NCI-H82 treated with DMSO at 0.1 percent for 48 hours (cell line): ENCODE results near the gene PHF5A.
A peak's percentile ranks its signal among the peaks of the same experiment; 100 is the strongest.
"Not testable (repeated sequence)": the region's sequence is repeated elsewhere in the genome, so short reads cannot be mapped to it uniquely, and the experiment has no call there.

Source experiments
- DNase-seq: peaks from one replicate; lab custom pipeline; 2025; ENCODE audit not compliant: unreplicated experiment; lab: John Stamatoyannopoulos, UW

The PHF5A gene

GRCh38 chr22:41488076-41488475, 19.6 kb upstream of the PHF5A start:
- no peak for DNase-seq

- peak; percentile 75 for DNase-seq
Observed at GRCh38 chr22:41487037-41487935, 18.8 kb upstream of the PHF5A start.

DNA sequence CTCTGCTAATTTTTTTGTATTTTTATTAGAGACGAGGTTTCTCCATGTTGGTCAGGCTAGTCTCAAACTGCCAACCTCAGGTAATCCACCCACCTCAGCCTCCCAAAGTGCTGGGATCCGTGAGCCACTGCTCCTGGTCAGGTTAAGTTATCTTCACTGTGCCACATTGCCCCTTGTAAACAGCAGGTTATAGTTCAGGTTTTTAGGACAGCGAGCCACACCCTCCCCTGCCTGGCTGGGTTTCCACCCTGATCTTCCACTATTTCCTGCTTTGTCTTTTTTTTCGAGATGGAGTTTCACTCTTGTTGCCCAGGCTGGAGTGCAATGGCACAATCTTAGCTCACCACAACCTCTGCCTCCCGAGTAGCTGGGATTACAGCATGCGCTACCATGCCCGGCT, 16.5 kb upstream of the PHF5A start:
- DNase-seq, result no peak

DNA sequence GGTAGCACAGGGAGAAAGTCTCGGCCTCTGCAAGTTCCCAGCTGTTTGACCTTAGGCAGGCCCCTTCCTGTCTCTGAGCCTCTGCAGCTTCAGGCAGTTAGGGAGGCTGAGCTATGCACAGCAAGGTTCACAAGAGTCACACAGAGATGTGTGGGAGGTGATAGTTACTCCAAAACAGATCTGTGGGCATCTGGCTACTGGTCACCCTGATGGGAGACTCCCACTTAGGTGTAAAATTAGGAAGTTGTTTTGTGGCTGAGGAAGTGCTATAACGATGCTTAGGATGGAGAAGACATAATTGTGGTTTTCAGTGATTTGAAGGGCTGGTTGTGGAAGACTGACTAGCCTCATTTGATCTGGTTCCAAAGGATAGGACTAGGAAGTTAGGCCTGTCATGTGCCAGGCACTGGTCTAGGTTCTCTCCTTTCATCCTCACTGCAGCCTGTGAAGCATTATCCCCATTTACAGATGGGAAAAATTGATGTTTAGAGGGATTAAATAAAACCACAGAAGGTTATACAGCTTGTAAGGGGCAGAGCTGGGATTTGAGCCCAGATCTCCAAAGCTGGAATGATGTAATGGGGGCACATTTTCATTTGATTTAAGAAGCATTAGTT, 13.9 kb upstream of the PHF5A start:
- DNase-seq, result no peak

GRCh38 chr22:41481925-41482318, 13.4 kb upstream of the PHF5A start:
- DNase-seq, result no peak

DNA sequence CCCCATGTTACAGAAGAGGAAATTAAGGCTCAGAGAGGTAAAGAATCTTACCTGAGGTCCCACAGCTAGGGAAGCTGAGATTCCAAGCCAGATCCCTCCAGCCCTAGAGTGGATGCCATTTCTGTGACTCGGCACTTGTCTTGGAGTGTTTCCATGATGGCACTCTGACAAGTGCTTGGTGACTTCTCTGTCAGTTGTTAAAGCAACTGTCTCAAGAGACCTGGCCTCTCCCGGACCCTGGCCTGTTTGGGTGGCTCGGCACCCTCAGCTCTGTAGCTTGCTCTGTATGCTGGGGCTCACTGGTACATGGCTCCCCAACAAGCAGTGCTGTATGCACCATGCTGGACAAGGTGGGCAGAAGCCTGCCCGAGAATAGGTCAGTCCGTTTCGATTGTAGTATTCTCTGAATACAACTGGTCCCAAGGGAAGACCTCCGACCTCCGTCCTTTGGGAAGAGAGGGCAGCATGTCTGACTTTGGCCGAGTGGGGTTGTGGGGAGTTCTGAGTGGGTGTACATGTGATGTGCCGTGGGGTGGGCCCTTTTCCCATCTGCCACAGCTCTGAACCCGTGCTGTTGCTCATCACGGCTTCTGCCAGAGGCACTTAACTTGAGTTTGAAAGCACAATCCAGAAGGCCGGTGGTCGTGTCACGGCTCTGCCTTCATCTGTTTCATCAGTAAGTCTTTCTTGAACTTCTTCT, 12.8 kb upstream of the PHF5A start:
- DNase-seq, result no peak

DNA sequence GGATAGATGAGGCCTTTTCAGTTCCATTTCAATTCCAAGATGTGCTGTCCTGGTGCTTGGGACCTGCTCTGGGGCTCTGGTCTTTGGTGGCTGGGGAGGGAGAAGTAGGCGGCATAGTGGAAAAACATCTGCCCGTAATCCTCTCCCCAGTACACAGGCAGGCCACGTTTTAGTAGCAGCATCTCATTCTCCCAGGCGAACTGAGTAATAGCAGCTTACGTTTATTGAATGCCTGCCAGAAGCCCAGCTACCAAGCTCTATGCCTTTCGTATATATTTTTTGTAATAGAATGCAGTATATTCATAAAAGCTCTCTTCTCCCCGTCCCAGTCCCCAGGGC, 11.9 kb upstream of the PHF5A start:
- DNase-seq, result no peak

GRCh38 chr22:41479671-41480396, 11.3 kb upstream of the PHF5A start:
- DNase-seq, result no peak

GRCh38 chr22:41478891-41479521, 10.5 kb upstream of the PHF5A start:
- no peak for DNase-seq

- DNase-seq, result no peak
Observed at GRCh38 chr22:41478473-41478872, 10.0 kb upstream of the PHF5A start.

DNA sequence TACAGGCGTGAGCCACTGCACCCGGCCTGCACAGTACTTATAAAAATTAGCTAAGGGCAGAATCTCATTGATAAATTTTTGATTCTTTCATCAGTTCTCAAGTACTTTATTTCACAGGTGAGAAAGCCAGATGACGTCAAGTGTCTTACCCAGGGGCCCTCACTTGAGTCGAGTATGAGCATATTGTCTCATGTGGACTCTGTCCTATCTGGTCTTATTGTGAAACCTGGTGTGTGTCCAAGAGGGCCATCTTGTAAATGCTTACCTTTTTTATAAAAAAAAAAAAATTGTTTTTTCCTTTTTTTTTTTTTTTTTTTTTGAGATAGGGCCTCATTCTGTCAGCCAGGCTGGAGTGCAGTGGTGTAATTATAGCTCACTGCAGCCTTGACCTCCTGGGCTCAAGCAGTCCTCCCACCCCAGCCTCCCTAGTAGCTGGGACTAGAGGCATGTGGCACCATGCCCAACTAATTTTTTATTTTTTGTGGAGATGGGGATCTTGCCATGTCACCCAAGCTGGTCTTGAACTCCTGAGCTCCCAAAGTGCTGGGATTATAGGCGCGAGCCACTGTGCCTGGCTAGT, 6.5 kb upstream of the PHF5A start:
- DNase-seq, result no peak

GRCh38 chr22:41471568-41471967, 3.1 kb upstream of the PHF5A start:
- no peak for DNase-seq

DNA sequence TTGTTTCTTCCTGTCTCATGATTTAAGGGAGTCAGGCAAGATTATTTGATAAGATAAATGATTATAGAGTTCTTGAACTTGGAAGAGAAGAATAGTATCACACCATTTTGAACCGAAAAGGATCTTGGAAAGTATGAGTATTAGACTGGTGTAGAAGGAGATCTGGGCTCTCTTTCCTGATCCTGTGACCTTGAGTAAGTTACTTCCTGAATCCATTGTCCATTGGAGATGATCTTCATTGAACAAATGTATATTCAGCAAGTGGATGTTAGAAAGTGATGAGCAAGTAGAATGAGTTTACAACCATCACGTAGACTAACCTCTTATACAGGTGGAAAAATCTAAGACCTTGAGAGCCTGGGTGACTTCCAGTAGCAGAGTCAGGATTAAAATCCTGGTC, 2.4 kb upstream of the PHF5A start:
- DNase-seq, result no peak

DNA sequence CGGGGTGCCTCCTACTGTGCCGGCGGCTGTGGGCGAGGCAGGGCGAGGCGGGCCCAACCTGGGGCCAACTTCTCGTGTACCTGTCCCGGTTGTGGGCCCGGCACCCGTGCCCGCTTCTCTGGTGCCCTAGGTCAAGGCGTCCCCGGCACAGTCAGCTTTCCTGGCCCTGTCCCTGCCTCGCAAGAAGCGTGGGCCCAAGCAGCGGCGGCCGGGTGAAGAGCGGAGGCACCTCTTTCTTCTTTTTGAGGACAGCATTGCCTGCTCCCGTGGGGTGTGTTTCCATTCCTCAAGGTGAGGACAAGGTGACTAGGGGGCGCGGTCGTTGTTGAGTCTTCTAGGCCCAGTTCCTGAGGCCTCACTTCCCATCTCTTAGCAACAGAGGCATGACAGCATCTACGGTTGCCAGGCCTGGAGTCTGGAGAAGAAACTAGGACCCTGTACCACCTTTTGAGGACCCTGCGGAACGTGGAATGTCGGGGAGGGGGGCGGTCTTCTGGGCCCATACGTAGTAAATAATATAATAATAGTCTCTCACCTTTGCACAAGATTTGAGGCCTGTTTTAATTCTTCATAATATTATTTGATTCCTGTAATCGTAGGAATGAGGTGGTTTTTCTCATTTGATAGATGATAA, 843 bp upstream of the PHF5A start:
- no peak for DNase-seq

DNA sequence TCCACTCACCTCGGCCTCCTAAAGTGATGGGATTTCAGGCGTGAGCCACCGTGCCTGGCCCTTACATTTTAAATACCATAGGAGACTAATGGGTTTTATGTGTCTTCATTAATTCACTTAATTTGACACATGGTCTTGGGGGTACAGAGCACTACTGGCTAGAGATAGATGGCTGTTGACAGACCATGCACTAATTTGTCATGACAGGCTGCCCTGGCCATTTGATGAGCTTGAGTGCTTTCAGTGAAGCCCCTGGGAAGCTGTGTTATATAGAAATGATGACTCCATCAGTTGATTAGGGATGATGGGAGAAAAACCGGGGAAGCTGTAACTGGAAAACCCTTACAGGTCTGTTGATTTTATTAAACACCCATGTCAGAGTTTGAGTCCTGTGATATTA, 6.6 kb downstream of the PHF5A start:
- DNase-seq, result no peak

DNA sequence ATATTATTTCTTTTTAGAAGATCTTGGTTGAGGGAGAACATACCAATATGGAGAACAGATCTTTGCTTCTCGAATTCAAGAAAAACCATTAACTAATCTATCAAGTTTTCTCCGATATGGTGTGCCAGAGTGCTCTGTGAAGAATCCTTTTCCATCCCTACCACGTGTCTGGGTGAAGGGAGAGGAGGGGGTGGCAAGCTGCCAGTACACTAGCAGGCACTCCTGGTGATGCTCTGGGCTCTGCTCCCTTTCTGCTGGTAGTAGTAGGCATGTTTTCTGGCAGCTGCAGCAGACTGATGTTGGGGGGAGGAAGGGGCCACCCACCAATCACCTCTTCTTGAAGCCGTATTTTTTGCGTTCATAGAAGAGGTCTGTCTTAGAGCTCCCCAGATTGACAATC, 8.4 kb downstream of the PHF5A start:
- DNase-seq, result not testable (repeated sequence)

- no peak for DNase-seq
Observed at GRCh38 chr22:41459431-41459830, 9.1 kb downstream of the PHF5A start.

GRCh38 chr22:41458161-41458728, 10.2 kb downstream of the PHF5A start:
- DNase-seq, result no peak

DNA sequence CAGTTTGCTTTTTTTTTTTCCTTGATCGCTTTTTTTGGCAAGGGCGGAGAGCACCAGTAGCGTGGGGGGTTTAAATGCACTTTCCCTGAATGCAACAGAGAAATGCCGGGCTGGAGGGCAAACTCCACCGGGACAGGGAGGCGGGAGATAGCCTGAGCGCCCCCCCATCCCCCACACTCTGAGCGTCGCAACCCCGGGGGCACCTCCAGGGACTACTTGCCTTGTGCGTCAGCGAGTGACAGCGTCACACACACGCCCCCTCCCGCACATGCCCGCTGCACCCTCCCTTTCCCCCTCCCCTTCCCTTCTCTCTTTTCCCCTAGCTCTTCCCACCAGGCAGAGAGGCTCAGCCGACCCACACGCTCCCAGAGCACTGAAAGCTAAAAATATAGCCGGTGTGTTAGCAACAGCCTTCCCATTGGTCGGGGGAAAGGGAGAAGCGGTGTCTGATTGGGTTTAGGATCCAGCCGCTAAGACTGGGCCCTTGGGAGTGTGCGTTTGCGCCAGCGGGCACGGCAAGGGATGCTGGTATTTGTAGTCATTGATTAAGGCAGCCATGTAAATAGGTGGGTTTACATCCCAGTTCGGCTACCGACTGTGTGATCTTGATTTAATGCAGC, 20.2 kb downstream of the PHF5A start:
- DNase-seq, result peak; percentile 97
